HG03039 (cell line): ENCODE data around the gene TREX2.

Source experiments
- ATAC-seq: cut with Tn5 transposase; IDR thresholded peaks from one replicate; pipeline ENCODE4 v1.9.1; 2021; ENCODE audit warnings: mild to moderate bottlenecking, moderate library complexity; ENCODE audit not compliant: unreplicated experiment

Gene TREX2

GRCh38 chrX:153457136-153457825 lies 11.4 kb upstream of the TREX2 start:
- no peak for ATAC-seq

- ATAC-seq = no peak
Observed at GRCh38 chrX:153456704-153457103, 10.8 kb upstream of the TREX2 start.

GRCh38 chrX:153456161-153456560 lies 10.3 kb upstream of the TREX2 start:
- no peak for ATAC-seq

- ATAC-seq = no peak
Observed at GRCh38 chrX:153455571-153455970, 9.7 kb upstream of the TREX2 start.

- no peak for ATAC-seq
Observed at GRCh38 chrX:153454901-153455550, 9.2 kb upstream of the TREX2 start.

DNA sequence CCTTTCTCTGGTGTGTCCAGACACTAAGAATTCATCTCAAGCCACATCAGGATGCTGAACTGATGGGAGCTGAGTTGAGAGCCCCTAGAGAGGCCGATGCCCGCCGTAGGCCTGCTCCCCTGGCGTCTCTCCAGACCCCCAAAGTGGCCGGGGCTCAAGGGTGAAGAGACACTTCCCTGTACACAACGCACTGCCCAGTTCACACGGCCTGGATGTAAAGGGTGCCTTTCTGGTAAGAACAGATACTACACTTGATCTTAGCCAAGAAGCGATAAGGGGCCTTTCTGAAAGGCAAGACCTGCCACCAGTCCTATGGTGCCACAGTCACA lies 5.1 kb upstream of the TREX2 start:
- no peak for ATAC-seq

DNA sequence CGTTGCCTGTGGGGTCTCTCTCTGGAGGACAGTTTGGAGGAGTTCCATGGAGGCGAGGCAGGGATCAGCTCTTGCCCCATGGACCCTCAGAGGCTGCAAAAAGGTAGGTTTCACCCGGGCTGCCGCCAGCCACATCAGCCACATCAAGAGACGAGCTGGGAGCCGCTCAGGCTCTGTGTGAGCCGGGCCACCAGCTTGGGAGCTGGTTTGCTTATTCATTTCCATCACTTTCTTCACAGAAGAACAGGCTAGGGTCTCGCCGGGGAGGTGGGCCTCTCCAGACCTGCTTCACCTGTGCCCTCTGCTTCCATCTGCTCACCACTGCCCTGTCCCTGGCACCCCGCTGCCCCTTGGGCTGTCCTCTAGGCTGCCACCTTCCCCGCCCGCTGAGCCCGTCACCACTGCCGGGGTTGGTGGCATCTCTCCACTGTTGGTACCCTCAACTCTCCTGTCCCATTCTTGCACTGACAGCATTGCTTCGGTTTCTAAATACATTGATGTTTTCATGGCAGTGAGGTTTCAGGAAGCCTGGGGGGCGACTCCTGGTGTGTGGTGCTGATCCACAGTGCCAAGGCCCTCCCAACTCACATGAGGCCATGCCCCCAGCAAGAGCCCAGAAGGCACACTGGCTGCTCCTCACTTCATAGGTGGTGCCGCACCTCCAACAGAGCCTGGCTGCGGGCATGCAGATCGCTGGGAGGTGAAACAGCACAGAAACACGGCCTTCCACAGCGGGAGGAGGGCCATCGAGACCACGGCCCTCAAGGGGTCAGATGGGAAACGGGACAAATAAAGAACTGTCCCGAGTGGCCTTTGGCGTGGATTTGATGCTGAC lies 4.5 kb upstream of the TREX2 start:
- no peak for ATAC-seq

DNA sequence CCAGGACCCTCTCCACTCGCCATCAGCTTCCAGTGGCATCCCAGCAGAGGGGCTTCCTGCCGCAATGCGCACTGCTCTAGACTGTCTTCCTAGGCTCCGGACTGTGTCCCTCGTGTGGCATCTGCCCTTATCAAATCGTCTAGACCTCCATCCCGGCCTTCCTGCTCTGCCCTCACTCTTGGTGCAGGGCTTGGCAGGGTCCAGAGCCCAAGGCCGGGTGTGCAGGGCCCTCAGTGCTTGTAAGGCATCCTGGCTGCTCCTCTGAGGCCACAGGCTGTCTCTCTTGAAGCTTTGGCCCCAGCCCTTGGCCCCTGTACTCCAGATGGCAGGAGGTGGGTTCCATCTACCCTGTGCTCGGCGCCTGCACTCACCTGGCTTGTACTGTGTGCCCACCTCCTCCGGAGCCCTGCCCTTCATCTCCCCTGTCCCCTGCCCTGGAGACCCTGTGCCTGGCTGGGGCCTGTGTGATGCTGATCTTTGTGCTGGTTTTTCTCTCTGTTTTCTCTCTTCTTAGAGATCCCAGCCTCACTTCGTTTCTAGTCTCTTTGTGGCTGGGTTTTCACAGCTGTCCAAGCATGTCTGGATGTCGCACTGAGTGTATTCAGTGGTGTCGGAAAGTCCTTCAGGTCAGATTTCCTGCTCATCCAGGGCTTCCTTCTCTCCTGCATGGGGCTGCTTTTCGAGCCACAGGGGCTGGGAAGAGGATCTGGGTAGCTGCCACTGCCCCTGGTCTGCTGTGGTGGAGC lies 3.7 kb upstream of the TREX2 start:
- no peak for ATAC-seq

GRCh38 chrX:153448556-153449367 lies 2.9 kb upstream of the TREX2 start:
- no peak for ATAC-seq

DNA sequence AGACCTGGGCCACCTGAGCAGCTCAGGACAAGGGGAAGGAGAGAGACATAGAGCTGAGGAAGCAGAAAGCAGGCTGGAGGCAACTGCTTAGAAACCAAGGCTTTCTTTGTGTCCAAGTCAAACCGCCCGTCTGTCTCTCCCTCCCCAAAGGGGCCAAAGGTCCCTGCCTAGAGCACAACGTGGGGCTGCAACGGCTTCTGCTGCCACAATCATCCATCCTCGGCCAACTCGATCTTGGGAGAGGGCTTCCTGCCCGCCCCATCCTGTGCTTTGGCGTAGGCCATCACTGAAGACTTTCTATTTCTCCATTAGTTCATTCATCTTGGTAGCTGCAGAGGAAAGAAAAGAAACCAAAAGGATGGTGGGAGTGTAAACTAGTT lies 1.7 kb upstream of the TREX2 start:
- no peak for ATAC-seq

DNA sequence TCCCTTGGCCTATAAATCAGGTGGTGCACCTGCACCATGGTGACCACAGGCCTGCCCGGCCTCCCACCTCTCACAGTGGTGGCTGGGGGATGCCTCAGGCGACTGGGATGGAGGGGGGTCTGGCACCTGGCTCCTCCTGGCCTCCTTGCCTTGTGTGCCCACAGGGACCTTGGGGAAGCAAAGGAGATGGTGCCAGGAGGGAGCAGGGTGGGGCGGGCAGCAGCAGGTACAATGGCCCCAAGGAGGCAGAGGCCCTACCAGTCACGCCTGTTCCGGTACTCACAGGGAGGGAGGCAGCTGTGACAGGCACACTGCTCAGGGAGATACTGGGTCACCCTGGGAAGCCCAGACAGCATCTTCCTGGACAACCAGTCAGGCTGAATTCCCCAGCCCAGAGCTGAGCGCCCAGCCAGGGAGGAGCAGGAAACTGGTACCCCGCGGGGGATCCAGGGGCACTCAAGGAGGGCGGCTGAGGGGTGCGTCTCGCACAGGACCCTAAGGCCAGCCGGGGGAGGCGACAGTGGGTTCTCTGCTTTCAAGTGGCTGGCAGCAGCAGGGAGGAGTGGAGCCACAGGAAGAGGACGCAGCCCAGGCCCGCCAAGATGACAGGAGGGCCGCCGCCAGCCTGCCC lies 1.2 kb upstream of the TREX2 start:
- no peak for ATAC-seq

- ATAC-seq = no peak
Observed at GRCh38 chrX:153446636-153446936, 730 bp upstream of the TREX2 start.

GRCh38 chrX:153445106-153445855 lies 575 bp downstream of the TREX2 start:
- no peak for ATAC-seq

DNA sequence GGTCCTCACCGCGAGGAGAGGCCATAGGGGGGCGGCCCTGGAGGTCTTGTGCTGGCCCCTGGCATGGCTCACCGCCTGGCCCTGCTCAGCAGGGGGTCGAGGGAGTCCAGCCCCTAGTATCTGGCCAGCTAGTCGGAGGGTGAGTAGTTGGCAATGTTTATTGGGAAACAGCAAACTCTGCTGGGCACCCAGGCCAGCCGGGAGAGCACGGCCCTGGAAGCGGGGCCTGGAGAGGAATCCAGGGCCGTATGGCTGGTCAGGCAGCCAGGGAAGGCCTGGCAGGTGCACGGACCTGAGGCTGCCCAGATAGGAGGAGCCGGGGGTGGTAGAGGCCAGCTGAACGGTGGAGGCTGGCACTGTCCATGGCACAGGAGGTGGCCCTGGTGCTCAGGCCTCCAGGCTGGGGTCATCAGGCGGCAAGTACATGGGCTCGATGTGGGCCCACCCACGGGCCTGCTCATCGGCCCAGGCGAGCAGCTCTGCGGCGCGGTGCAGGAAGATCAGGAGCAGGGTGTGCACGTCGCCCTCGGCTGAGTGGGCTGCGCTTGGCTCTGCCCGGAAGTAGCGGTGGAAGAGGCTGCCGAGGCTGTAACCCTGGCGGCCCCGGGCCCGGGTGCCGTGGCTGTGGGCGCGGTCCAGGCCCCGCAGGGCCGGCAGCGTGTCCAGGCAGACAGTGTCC lies 1.4 kb downstream of the TREX2 start:
- ATAC-seq = no peak

GRCh38 chrX:153443476-153444332 lies 2.2 kb downstream of the TREX2 start:
- no peak for ATAC-seq

DNA sequence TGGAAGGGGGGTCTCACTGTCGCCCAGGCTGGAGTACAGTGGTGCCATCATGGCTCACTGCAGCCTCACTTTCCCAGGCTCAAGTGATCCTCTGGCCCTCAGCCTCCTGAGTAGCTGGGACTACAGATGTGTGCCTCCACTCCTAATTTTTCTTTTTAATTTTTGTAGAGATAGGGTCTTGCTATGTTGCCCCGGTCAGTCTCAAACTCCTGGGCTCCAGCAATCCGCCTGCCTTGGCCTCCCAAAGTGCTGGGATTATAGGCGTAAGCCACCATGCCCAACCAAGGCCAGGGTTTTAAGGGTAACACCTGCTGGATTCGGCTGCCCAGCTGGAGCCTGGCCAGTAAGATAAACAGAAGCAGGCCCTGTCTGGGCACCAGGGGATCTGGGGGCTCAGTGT lies 3.4 kb downstream of the TREX2 start:
- ATAC-seq = no peak

GRCh38 chrX:153441981-153442380 lies 3.9 kb downstream of the TREX2 start:
- no peak for ATAC-seq

- no peak for ATAC-seq
Observed at GRCh38 chrX:153441296-153441695, 4.6 kb downstream of the TREX2 start.
